Body of pancreas (tissue), 4 donors: Measurements from ENCODE around the gene USP40.

Source experiments
- POLR2A ChIP-seq, 3 donors: fragments of 450-650 bp; IDR thresholded peaks; one replicate each; pipeline ENCODE4 v1.6.1; 2016; ENCODE audit warnings: antibody characterized with exemption in 3 of 3, mild to moderate bottlenecking in 2 of 3
- TF ChIP-seq, protein P1 (sequence below), 7 experiments: fragments of 450-650 bp in 4 of 7; fragments of 200-600 bp in 3 of 7; sonication (generic) in 3 of 7; IDR thresholded peaks; one replicate each; pipeline ENCODE4 v1.5.1; 2016 to 2019; ENCODE audit warnings: antibody characterized with exemption in 7 of 7

GRCh38 chr2:233602076-233602475 is 35.5 kb upstream of the USP40 start:
- TF ChIP-seq, protein P1, sequence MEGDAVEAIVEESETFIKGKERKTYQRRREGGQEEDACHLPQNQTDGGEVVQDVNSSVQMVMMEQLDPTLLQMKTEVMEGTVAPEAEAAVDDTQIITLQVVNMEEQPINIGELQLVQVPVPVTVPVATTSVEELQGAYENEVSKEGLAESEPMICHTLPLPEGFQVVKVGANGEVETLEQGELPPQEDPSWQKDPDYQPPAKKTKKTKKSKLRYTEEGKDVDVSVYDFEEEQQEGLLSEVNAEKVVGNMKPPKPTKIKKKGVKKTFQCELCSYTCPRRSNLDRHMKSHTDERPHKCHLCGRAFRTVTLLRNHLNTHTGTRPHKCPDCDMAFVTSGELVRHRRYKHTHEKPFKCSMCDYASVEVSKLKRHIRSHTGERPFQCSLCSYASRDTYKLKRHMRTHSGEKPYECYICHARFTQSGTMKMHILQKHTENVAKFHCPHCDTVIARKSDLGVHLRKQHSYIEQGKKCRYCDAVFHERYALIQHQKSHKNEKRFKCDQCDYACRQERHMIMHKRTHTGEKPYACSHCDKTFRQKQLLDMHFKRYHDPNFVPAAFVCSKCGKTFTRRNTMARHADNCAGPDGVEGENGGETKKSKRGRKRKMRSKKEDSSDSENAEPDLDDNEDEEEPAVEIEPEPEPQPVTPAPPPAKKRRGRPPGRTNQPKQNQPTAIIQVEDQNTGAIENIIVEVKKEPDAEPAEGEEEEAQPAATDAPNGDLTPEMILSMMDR (IDR thresholded peaks at IDR 0.05), result no peak
- no peak for TF ChIP-seq POLR2A (IDR thresholded peaks at IDR 0.05)
